NCI-H146 (cell line): Measurements from ENCODE around the gene DQX1.
A peak's percentile ranks its signal among the peaks of the same experiment; 100 is the strongest.

Source experiments
- DNase-seq: peaks from one replicate; lab custom pipeline; 2025; lab: John Stamatoyannopoulos, UW

DQX1 gene

GRCh38 chr2:74532222-74532621, 6.2 kb upstream of the DQX1 start:
- peak; percentile 20 for DNase-seq

GRCh38 chr2:74531666-74532065, 5.6 kb upstream of the DQX1 start:
- DNase-seq: no peak

- DNase-seq: peak; percentile 53
Observed at GRCh38 chr2:74530239-74531187, 4.5 kb upstream of the DQX1 start.

GRCh38 chr2:74529357-74530238, 3.6 kb upstream of the DQX1 start, which contains the start of the genes AUP1 and HTRA2:
Gene AUP1, minus strand, starts transcription at chr2:74529706. Its CDS starts 77 bp downstream, at chr2:74529629.
Gene HTRA2, plus strand, starts transcription at chr2:74529933. Its CDS starts 74 bp downstream, at chr2:74530007.
- DNase-seq: peak; percentile 99

- DNase-seq: no peak
Observed at GRCh38 chr2:74528600-74529356, 2.7 kb upstream of the DQX1 start.

GRCh38 chr2:74527741-74528140, 1.7 kb upstream of the DQX1 start:
- DNase-seq: no peak

- no peak for DNase-seq
Observed at GRCh38 chr2:74526649-74527230, 709 bp upstream of the DQX1 start.

- no peak for DNase-seq
Observed at GRCh38 chr2:74524955-74525716, 895 bp downstream of the DQX1 start.

GRCh38 chr2:74524005-74524404, 2.0 kb downstream of the DQX1 start:
- DNase-seq: no peak

GRCh38 chr2:74522516-74522915, 3.5 kb downstream of the DQX1 start:
- DNase-seq: no peak

GRCh38 chr2:74516650-74517049, 9.4 kb downstream of the DQX1 start:
- DNase-seq: no peak

- no peak for DNase-seq
Observed at GRCh38 chr2:74515981-74516633, 9.9 kb downstream of the DQX1 start.

- no peak for DNase-seq
Observed at GRCh38 chr2:74515271-74515980, 10.6 kb downstream of the DQX1 start.

- peak; percentile 81 for DNase-seq
Observed at GRCh38 chr2:74514368-74515270, 11.4 kb downstream of the DQX1 start, which contains the start of gene TLX2. Gene TLX2, plus strand, starts transcription at chr2:74514450. Its CDS starts 357 bp downstream, at chr2:74514807.

GRCh38 chr2:74513605-74514367, 12.2 kb downstream of the DQX1 start:
- DNase-seq: peak; percentile 78

GRCh38 chr2:74512744-74513604, 13.1 kb downstream of the DQX1 start:
- DNase-seq: peak; percentile 31
